Ovary (tissue), 9 donors: ENCODE data around the gene FFAR2. TPM values are rescaled to one million over a fixed set of nuclear protein-coding genes. Genes with fewer than 3 reads are reported as not detected.
"Not testable (repeated sequence)": the region's sequence is repeated elsewhere in the genome, so short reads cannot be mapped to it uniquely, and the experiment has no call there.

ENCODE experiments used
- DNase-seq, 5 donors: peaks; one replicate each; pipeline ENCODE4 v3.0.0-alpha.2; 2019 to 2020
- H3K27ac ChIP-seq, 2 donors: fragments of 200-600 bp; one replicate each; pipeline versions ENCODE4 v1.5.1 to v1.8.0; 2019 to 2022
- H3K27me3 ChIP-seq: fragments of 200-600 bp; one replicate; pipeline ENCODE4 v1.8.0; 2022
- H3K36me3 ChIP-seq: fragments of 200-600 bp; sonication (generic); one replicate; pipeline ENCODE4 v1.5.1; 2019
- H3K4me1 ChIP-seq: one replicate; pipeline ENCODE4 v1.8.1; 2013; ENCODE audit warnings: mild to moderate bottlenecking, moderate library complexity; ENCODE audit not compliant: insufficient read depth
- H3K4me3 ChIP-seq: fragments of 200-600 bp; sonication (generic); one replicate; pipeline ENCODE4 v1.5.1; 2017
- H3K9me3 ChIP-seq, 2 donors: fragments of 200-600 bp in 1 of 2; sonication (generic) in 1 of 2; one replicate each; pipeline versions ENCODE4 v1.5.1 to v1.8.1; 2013 to 2019; ENCODE audit warnings: mild to moderate bottlenecking in 1 of 2, moderate library complexity in 1 of 2
- CTCF ChIP-seq, 3 donors: fragments of 450-650 bp in 2 of 3; fragments of 200-600 bp in 1 of 3; IDR thresholded peaks; one replicate each; pipeline versions ENCODE4 v1.5.1 to v1.8.0; 2016 to 2022; ENCODE audit warnings: antibody characterized with exemption in 3 of 3, mild to moderate bottlenecking in 1 of 3
- EP300 ChIP-seq: sonication (generic); formaldehyde crosslinking; IDR thresholded peaks from one replicate; pipeline ENCODE4 v1.6.1; 2017; ENCODE audit warnings: antibody characterized with exemption
- POLR2A ChIP-seq: fragments of 450-650 bp; IDR thresholded peaks from one replicate; pipeline ENCODE4 v1.6.1; 2017; ENCODE audit warnings: antibody characterized with exemption, mild to moderate bottlenecking, moderate library complexity
- WGBS, 3 donors: extraction: QIAGEN DNeasy Blood & Tissue Kit in 1 of 3; methylation state at CpG; one replicate each; pipeline versions ENCODE4 v1.1.5 to v1.1.7; 2013 to 2017; 5-methylcytosine and 5-hydroxymethylcytosine counted together
- intact Hi-C, 4 donors: fragments of 100-400 bp; cut with DNase I; formaldehyde crosslinking; loops; one replicate each; pipeline versions ENCODE4 v1.11.0 to v1.15.1; 2022 to 2023
- polyA plus RNA-seq, 2 donors: library from polyadenylated mRNA; stranded (reverse); fragments of 200-250 nt in 1 of 2; fragments of 350-450 nt in 1 of 2; fragmentation: Illumina TruSeq in 1 of 2; extraction: RNeasy Lipid Tissue Mini Kit (QIAGEN cat#74804) in 1 of 2; gene quantifications; one replicate each; pipeline ENCODE4 v1.2.3, GENCODE V29; 2013 to 2014
- total RNA-seq, 7 donors: library from RNA; depleted of rRNA in 2 of 7; stranded (reverse); fragments of >200 nt in 2 of 7; fragmentation: NEBNext Ultra II Directional in 3 of 7; extraction: Animal tissue kit (Norgen Biotek cat#: 25700) in 3 of 7; gene quantifications; one replicate each; pipeline versions ENCODE4 v1.1.0 to v1.2.4, GENCODE V29; 2016 to 2023
- donor health status: DM: no; HTN: no; CAD: no; lungs with moderate emphysema.
- donor health status: DM: no; HTN: no; CAD: no.
- donor health status: Bipolar disorder and iron deficiency.
- donor health status: DM: yes; HTN: yes; CAD: no.
- donor health status: DM: no; HTN: no; CAD: no.
- donor health status: DM: yes; HTN: yes; CAD: no.

The FFAR2 gene
- total and polyA plus RNA-seq, 9 donors: 0.20 to 0.47 (median 0.32) TPM; not detected in 5

- TF ChIP-seq EP300: no peak
- no peak for TF ChIP-seq CTCF (IDR thresholded peaks at IDR 0.05)
- TF ChIP-seq POLR2A: no peak
- 90 to 98% (median 94%) methylated on average over 14 of the region's 14 CpGs for WGBS, 3 donors
- H3K9me3 ChIP-seq: no peaks in the 10 kb centered on the region
Observed at GRCh38 chr19:35474104-35474503, 26.0 kb downstream of the FFAR2 start.

GRCh38 chr19:35474594-35474993, 26.5 kb downstream of the FFAR2 start:
- H3K27ac ChIP-seq, H3K9me3 ChIP-seq, intact Hi-C loops, H3K36me3 ChIP-seq, H3K27me3 ChIP-seq, DNase-seq, H3K4me3 ChIP-seq, H3K4me1 ChIP-seq: not testable (repeated sequence)
- 94 to 95% (median 95%) methylated on average over 7 of the region's 7 CpGs for WGBS, 3 donors

More at GRCh38 chr19:35474104-35474503, 26.0 kb downstream of the FFAR2 start:
- no peaks in the 10 kb centered on the region for H3K4me1 ChIP-seq
- no peak overlapping the region for H3K4me3 ChIP-seq
- no peaks in the 10 kb centered on the region for H3K27me3 ChIP-seq
- H3K36me3 ChIP-seq: no peaks in the 10 kb centered on the region
- H3K27ac ChIP-seq: no peak overlapping the region
- intact Hi-C loops: no loop called here
- DNase-seq: no peak

GRCh38 chr19:35476149-35476548, 28.1 kb downstream of the FFAR2 start:
- Histone ChIP-seq H3K4me3 (no peak overlapping the region), H3K36me3 (no peaks in the 10 kb centered on the region), H3K27ac (no peak overlapping the region), H3K4me1 (no peaks in the 10 kb centered on the region), H3K27me3 (no peaks in the 10 kb centered on the region), H3K9me3 (no peaks in the 10 kb centered on the region)
- intact Hi-C loops: no loop called here
- 50 to 59% (median 58%) methylated on average over 4 of the region's 4 CpGs for WGBS, 3 donors
- TF ChIP-seq EP300 (no peak), POLR2A (no peak), CTCF (IDR thresholded peaks at IDR 0.05) (no peak)
- DNase-seq: no peak

- Histone ChIP-seq H3K4me1 (no peaks in the 10 kb centered on the region), H3K36me3 (no peaks in the 10 kb centered on the region), H3K27ac (no peak overlapping the region), H3K9me3 (no peaks in the 10 kb centered on the region), H3K27me3 (no peaks in the 10 kb centered on the region), H3K4me3 (no peak overlapping the region)
- DNase-seq: no peak
- intact Hi-C loops: no loop called here
- no peak for TF ChIP-seq CTCF (IDR thresholded peaks at IDR 0.05)
- 73 to 80% (median 79%) methylated on average over 21 of the region's 21 CpGs for WGBS, 3 donors
Observed at GRCh38 chr19:35478794-35479677, 31.0 kb downstream of the FFAR2 start.

GRCh38 chr19:35483089-35483488, 35.0 kb downstream of the FFAR2 start:
- Histone ChIP-seq H3K4me1 (peaks cover 3% of the 10 kb centered on the region), H3K36me3 (no peaks in the 10 kb centered on the region), H3K4me3 (no peak overlapping the region), H3K27ac (no peak overlapping the region), H3K27me3 (no peaks in the 10 kb centered on the region), H3K9me3 (no peaks in the 10 kb centered on the region)
- intact Hi-C loops: no loop called here
- TF ChIP-seq CTCF (IDR thresholded peaks at IDR 0.05): no peak
- no peak for TF ChIP-seq EP300
- no peak for TF ChIP-seq POLR2A
- WGBS, 3 donors: 76 to 81% (median 78%) methylated on average over 5 of the region's 5 CpGs
- DNase-seq: no peak
